Endothelial cell of umbilical vein (primary cell): ENCODE results near the gene ADORA2A. TPM values are rescaled to one million over a fixed set of nuclear protein-coding genes. Genes with fewer than 3 reads are reported as not detected.

Experiments
- BruUV-seq: library from RNA; stranded (reverse); fragments of 400-500 nt; replicated peaks from 2 replicates; lab custom pipeline; 2021; lab: Mats Ljungman, UMichigan
- CTCF ChIA-PET: fragments of 300-600, 350-600 bp; sonication (Branson Sonifier 250); formaldehyde crosslinking; loops from one replicate; lab custom pipeline; 2021; ENCODE audit warnings: antibody characterized with exemption, inconsistent platforms; lab: Charles Lee
- POLR2A ChIA-PET: fragments of 300-600, 350-600 bp; sonication (Branson Sonifier 250); formaldehyde crosslinking; loops from one replicate; lab custom pipeline; 2021; ENCODE audit warnings: antibody characterized with exemption, inconsistent platforms; lab: Charles Lee
- DNase-seq: peaks from one replicate; pipeline ENCODE4 v3.0.0-alpha.2; 2011; ENCODE audit warnings: low read depth, low spot score
- FAIRE-seq: peaks from 2 replicates; lab custom pipeline; 2011; peaks lifted over from hg19 to GRCh38; lab: Jason Lieb, UNC
- H2AFZ ChIP-seq: 2 replicates; pipeline ENCODE4 v1.6.0; 2012; ENCODE audit warnings: low read depth, low read length, control low read depth, inconsistent platforms
- H3K27ac ChIP-seq: 2 replicates; pipeline ENCODE4 v1.5.1; 2011; ENCODE audit warnings: low read depth, mild to moderate bottlenecking, control low read depth, low read length, moderate library complexity; ENCODE audit not compliant: insufficient read depth
- H3K27me3 ChIP-seq, 2 experiments: 2 replicates each; pipeline versions ENCODE4 v1.6.0 to v1.6.1; 2011; ENCODE audit warnings: low read length in 2 of 2, mixed read lengths in 1 of 2; ENCODE audit not compliant: control insufficient read depth in 2 of 2, insufficient read depth in 2 of 2
- H3K36me3 ChIP-seq, 2 experiments: 2 replicates in 1 of 2; 3 replicates in 1 of 2; pipeline ENCODE4 v1.5.1; 2011; ENCODE audit warnings: low read length in 2 of 2, mild to moderate bottlenecking in 1 of 2, moderate library complexity in 1 of 2; ENCODE audit not compliant: control insufficient read depth in 2 of 2, insufficient read depth in 2 of 2; ENCODE audit errors: extremely low read depth in 1 of 2
- H3K4me1 ChIP-seq: 3 replicates; pipeline ENCODE4 v1.5.1; 2011; ENCODE audit warnings: mild to moderate bottlenecking, low read length; ENCODE audit not compliant: control insufficient read depth, insufficient read depth; ENCODE audit errors: extremely low read depth
- H3K4me2 ChIP-seq: 2 replicates; pipeline ENCODE4 v1.6.1; 2011; ENCODE audit warnings: low read length, control low read depth, mixed read lengths; ENCODE audit not compliant: insufficient read depth
- H3K4me3 ChIP-seq, 3 experiments: fragments of 200-600 bp in 1 of 3; sonication (generic), shearing (Covaris generic) in 1 of 3; replicated peaks in 1 of 3; 2 replicates each; pipeline ENCODE4 v1.5.1; 2011 to 2016; ENCODE audit warnings: control low read depth in 3 of 3, low read length in 3 of 3, mild to moderate bottlenecking in 2 of 3, inconsistent platforms in 1 of 3, low read depth in 1 of 3, moderate library complexity in 1 of 3; ENCODE audit not compliant: insufficient read depth in 1 of 3
- H3K79me2 ChIP-seq: 2 replicates; pipeline ENCODE4 v1.6.0; 2012; ENCODE audit warnings: low read length, inconsistent platforms; ENCODE audit not compliant: control insufficient read depth, insufficient read depth
- H3K9ac ChIP-seq: replicated peaks from 2 replicates; pipeline ENCODE3; 2011; ENCODE audit warnings: low read length, control low read depth; ENCODE audit not compliant: insufficient read depth; ENCODE audit errors: extremely low read depth
- H3K9me1 ChIP-seq: replicated peaks from 3 replicates; pipeline ENCODE4 v1.6.0; 2011; ENCODE audit warnings: mild to moderate bottlenecking, low read length; ENCODE audit not compliant: control insufficient read depth, insufficient read depth; ENCODE audit errors: extremely low read depth
- H3K9me3 ChIP-seq: replicated peaks from 2 replicates; pipeline ENCODE4 v1.5.1; 2012; ENCODE audit warnings: low read length, inconsistent platforms; ENCODE audit not compliant: control insufficient read depth, insufficient read depth
- H4K20me1 ChIP-seq: replicated peaks from 2 replicates; pipeline ENCODE3; 2011; ENCODE audit warnings: mild to moderate bottlenecking, low read length; ENCODE audit not compliant: control insufficient read depth, insufficient read depth; ENCODE audit errors: extremely low read depth
- EZH2 ChIP-seq: IDR thresholded peaks from 2 replicates; pipeline ENCODE4 v1.6.1; 2012; ENCODE audit warnings: borderline replicate concordance, low read depth, mild to moderate bottlenecking, moderate library complexity, low read length, inconsistent platforms; ENCODE audit not compliant: severe bottlenecking
- FOS ChIP-seq: IDR thresholded peaks from 2 replicates; pipeline ENCODE4 v1.6.1; 2011; ENCODE audit warnings: mild to moderate bottlenecking, low read length, moderate library complexity, borderline replicate concordance; ENCODE audit not compliant: insufficient read depth
- GATA2 ChIP-seq: IDR thresholded peaks from 2 replicates; pipeline ENCODE4 v1.7.0; 2011; ENCODE audit warnings: low read depth, mild to moderate bottlenecking, moderate library complexity, mixed read lengths, low read length; ENCODE audit not compliant: insufficient read length, insufficient read depth
- JUN ChIP-seq: IDR thresholded peaks from 2 replicates; pipeline ENCODE4 v1.6.1; 2011; ENCODE audit warnings: borderline replicate concordance, low read depth; ENCODE audit not compliant: insufficient read length, insufficient read depth
- MYC ChIP-seq: IDR thresholded peaks from one replicate; pipeline ENCODE4 v1.6.1; 2011; ENCODE audit warnings: mild to moderate bottlenecking, low read depth, low read length
- POLR2A ChIP-seq: IDR thresholded peaks from 2 replicates; pipeline ENCODE4 v1.6.1; 2012; ENCODE audit warnings: low read depth, mild to moderate bottlenecking, control low read depth, low read length
- POLR2AphosphoS5 ChIP-seq: IDR thresholded peaks from 2 replicates; pipeline ENCODE4 v1.6.1; 2012; ENCODE audit warnings: low read depth, mild to moderate bottlenecking, control low read depth, low read length, moderate library complexity; ENCODE audit not compliant: insufficient read depth
- dilution Hi-C: fragments of 300-500 bp; cut with MboI; formaldehyde crosslinking; loops from one replicate; pipeline ENCODE4 v1.15.0; 2019; ENCODE audit warnings: low sequenced_read_pairs; ENCODE audit not compliant: extremely low pct_ligation_motif_present
- intact Hi-C: fragments of 100-400 bp; cut with micrococcal nuclease; formaldehyde crosslinking; loops from one replicate; pipeline ENCODE4 v1.10.0; 2022
- polyA plus RNA-seq, 4 experiments: library from polyadenylated mRNA; depleted of rRNA in 3 of 4; stranded (reverse) in 3 of 4; unstranded in 1 of 4; fragments of >200 nt; gene quantifications; 2 replicates each; pipeline versions ENCODE4 v1.2.1 to v1.2.3, GENCODE V29; 2011 to 2012; ENCODE audit warnings: missing spikeins in 1 of 4
- total RNA-seq: library from RNA; stranded (reverse); gene quantifications from 2 replicates; pipeline ENCODE4 v1.2.3, GENCODE V29; 2021
- TF ChIP-seq, protein P1 (sequence below): IDR thresholded peaks from 2 replicates; pipeline ENCODE4 v1.6.1; 2011; ENCODE audit not compliant: insufficient read depth, insufficient read length
- TF ChIP-seq, protein P2 (sequence below), 2 donors: IDR thresholded peaks; 1 replicate in 1 of 2; 2 replicates in 1 of 2; pipeline ENCODE4 v1.5.1; 2011; ENCODE audit warnings: low read length in 2 of 2, mild to moderate bottlenecking in 2 of 2, moderate library complexity in 2 of 2, control low read depth in 1 of 2, inconsistent platforms in 1 of 2, low read depth in 1 of 2; ENCODE audit not compliant: insufficient read depth in 1 of 2; ENCODE audit errors: extremely low read depth in 1 of 2

The ADORA2A gene
- total and polyA plus RNA-seq, 2 donors (not counting 3 experiments of a cell fraction or from before 2014, with no cell fraction given): 20.0 to 33.1 TPM

- peaks cover 10% of the 10 kb centered on the region for H3K4me1 ChIP-seq
- no peaks in the 10 kb centered on the region for H3K9me3 ChIP-seq
- H2AFZ ChIP-seq: no peak overlapping the region
- POLR2A ChIA-PET: interaction anchor here (0.7 kb wide), 1 partner anchor 83 kb away, joined by 9 read pairs; no protein-coding TSS in a partner anchor
- no peak for FAIRE-seq
- no peaks in the 10 kb centered on the region for H3K36me3 ChIP-seq
- no peaks in the 10 kb centered on the region for H3K9me1 ChIP-seq
- TF ChIP-seq, protein P1, sequence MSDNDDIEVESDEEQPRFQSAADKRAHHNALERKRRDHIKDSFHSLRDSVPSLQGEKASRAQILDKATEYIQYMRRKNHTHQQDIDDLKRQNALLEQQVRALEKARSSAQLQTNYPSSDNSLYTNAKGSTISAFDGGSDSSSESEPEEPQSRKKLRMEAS: no peak
- TF ChIP-seq POLR2A: no peak
- no peak for TF ChIP-seq JUN
- TF ChIP-seq, protein P2, sequence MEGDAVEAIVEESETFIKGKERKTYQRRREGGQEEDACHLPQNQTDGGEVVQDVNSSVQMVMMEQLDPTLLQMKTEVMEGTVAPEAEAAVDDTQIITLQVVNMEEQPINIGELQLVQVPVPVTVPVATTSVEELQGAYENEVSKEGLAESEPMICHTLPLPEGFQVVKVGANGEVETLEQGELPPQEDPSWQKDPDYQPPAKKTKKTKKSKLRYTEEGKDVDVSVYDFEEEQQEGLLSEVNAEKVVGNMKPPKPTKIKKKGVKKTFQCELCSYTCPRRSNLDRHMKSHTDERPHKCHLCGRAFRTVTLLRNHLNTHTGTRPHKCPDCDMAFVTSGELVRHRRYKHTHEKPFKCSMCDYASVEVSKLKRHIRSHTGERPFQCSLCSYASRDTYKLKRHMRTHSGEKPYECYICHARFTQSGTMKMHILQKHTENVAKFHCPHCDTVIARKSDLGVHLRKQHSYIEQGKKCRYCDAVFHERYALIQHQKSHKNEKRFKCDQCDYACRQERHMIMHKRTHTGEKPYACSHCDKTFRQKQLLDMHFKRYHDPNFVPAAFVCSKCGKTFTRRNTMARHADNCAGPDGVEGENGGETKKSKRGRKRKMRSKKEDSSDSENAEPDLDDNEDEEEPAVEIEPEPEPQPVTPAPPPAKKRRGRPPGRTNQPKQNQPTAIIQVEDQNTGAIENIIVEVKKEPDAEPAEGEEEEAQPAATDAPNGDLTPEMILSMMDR (IDR thresholded peaks at IDR 0.05; ENCODE audit: extremely low read depth in 1 of 2, insufficient read depth in 1 of 2, low read depth in 1 of 2, low read length in 2 of 2): no peak
- no peak for TF ChIP-seq FOS
- no peak for TF ChIP-seq POLR2AphosphoS5
- TF ChIP-seq MYC: no peak
- no peak for TF ChIP-seq EZH2
- TF ChIP-seq GATA2: no peak
- H3K27ac ChIP-seq: no peak overlapping the region
- no peak for DNase-seq
- H3K4me3 ChIP-seq: no peak overlapping the region
- no peak overlapping the region for H3K4me2 ChIP-seq
- H3K79me2 ChIP-seq: no peaks in the 10 kb centered on the region
- dilution Hi-C loops (no loop called here), intact Hi-C loops (no loop called here)
- no TSS peak for BruUV-seq
- H4K20me1 ChIP-seq: no peaks in the 10 kb centered on the region
- no peak overlapping the region for H3K9ac ChIP-seq
- CTCF ChIA-PET: interaction anchor here (1.7 kb wide), 1 partner anchor 9 kb away, joined by 6 read pairs; no protein-coding TSS in a partner anchor
- H3K27me3 ChIP-seq: no peaks in the 10 kb centered on the region
Measured at GRCh38 chr22:24473284-24473683, 45.9 kb downstream of the ADORA2A start.
